KMS-11 (cell line): ENCODE measurements around the gene R3HDM4.

ENCODE experiments used
- H2AFZ ChIP-seq: fragments of 200-600 bp; sonication (generic); 2 replicates; pipeline ENCODE4 v1.6.1; 2016; ENCODE audit warnings: antibody characterized with exemption, mixed run types, low read depth
- H3K27ac ChIP-seq: fragments of 200-600 bp; sonication (generic); 2 replicates; pipeline ENCODE4 v1.6.1; 2016; ENCODE audit warnings: mild to moderate bottlenecking, mixed run types
- H3K27me3 ChIP-seq: fragments of 200-600 bp; sonication (generic); 2 replicates; pipeline ENCODE4 v1.6.1; 2017; ENCODE audit warnings: mild to moderate bottlenecking, low read depth, mixed run types, moderate library complexity; ENCODE audit not compliant: insufficient read depth
- H3K36me3 ChIP-seq: fragments of 200-600 bp; sonication (generic); 2 replicates; pipeline ENCODE4 v1.6.1; 2017; ENCODE audit warnings: mild to moderate bottlenecking, mixed run types; ENCODE audit not compliant: insufficient read depth
- H3K4me1 ChIP-seq: fragments of 200-600 bp; sonication (generic); 2 replicates; pipeline ENCODE4 v1.6.1; 2016; ENCODE audit warnings: mild to moderate bottlenecking, low read depth, mixed run types; ENCODE audit not compliant: poor library complexity, severe bottlenecking
- H3K4me2 ChIP-seq: fragments of 200-600 bp; sonication (generic); 2 replicates; pipeline ENCODE4 v1.7.0; 2016; ENCODE audit warnings: mild to moderate bottlenecking, mixed run types
- H3K4me3 ChIP-seq: fragments of 200-600 bp; sonication (generic); IDR thresholded peaks from 2 replicates; pipeline ENCODE4 v1.6.1; 2017; ENCODE audit warnings: low read depth, low read length, mixed read lengths; ENCODE audit not compliant: insufficient read depth
- H3K79me2 ChIP-seq: fragments of 200-600 bp; sonication (generic); 2 replicates; pipeline ENCODE4 v1.6.1; 2016; ENCODE audit warnings: low read depth, mixed run types; ENCODE audit not compliant: insufficient read depth
- H3K9ac ChIP-seq: fragments of 200-600 bp; sonication (generic); 2 replicates; pipeline ENCODE4 v1.6.1; 2016; ENCODE audit warnings: mild to moderate bottlenecking, mixed run types
- H4K20me1 ChIP-seq: fragments of 200-600 bp; sonication (generic); 2 replicates; pipeline ENCODE4 v1.6.1; 2016; ENCODE audit warnings: mild to moderate bottlenecking, mixed run types; ENCODE audit not compliant: insufficient read depth
- TF ChIP-seq, protein P1 (sequence below): fragments of 200-600 bp; sonication (generic); conservative IDR thresholded peaks from 2 replicates; pipeline ENCODE4 v1.6.1; 2017; ENCODE audit warnings: low read depth, mild to moderate bottlenecking, antibody characterized with exemption, low read length, moderate library complexity, mixed read lengths

The R3HDM4 gene

DNA sequence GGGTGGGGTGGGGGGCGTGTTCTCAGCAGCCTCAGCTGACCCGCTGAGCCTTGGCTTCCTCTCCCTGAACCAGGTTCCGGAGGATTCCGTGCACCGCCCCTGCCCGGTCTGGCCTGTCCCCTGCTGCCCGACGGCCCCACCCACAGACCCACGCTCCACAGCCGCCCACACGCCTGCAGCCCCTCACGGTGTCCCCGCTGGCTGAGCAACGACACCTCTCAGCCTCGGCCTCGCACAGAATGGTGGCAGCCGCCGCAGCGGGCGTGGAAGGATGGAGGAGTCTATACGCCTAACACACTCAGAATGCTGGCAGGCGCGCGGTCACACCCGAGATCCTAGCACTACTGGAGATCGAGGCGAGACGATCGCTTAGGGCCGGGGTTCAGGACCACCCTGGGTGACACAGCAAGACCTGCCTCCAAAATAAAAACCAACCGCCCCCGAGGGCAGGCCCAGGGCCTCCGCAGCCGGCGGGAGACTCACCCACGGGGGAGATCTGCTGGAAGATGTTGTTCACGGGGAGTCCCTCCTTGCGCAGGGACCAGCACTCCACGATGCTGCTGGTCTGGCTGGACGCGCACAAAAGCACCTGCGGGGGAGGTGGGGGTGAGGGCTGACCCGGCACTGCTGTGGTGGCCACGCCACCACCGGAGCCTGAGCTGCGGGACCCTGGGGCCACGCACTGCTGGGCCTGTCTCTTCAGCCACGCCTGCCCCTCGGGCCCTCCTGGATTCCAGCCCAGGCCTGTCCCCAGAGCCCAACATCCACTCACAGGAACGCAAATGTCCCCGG, 28.4 kb downstream of the R3HDM4 start:
- H3K79me2 ChIP-seq, result no peaks in the 10 kb centered on the region
- no peaks in the 10 kb centered on the region for H3K4me1 ChIP-seq
- no peaks in the 10 kb centered on the region for H4K20me1 ChIP-seq
- TF ChIP-seq, protein P1, sequence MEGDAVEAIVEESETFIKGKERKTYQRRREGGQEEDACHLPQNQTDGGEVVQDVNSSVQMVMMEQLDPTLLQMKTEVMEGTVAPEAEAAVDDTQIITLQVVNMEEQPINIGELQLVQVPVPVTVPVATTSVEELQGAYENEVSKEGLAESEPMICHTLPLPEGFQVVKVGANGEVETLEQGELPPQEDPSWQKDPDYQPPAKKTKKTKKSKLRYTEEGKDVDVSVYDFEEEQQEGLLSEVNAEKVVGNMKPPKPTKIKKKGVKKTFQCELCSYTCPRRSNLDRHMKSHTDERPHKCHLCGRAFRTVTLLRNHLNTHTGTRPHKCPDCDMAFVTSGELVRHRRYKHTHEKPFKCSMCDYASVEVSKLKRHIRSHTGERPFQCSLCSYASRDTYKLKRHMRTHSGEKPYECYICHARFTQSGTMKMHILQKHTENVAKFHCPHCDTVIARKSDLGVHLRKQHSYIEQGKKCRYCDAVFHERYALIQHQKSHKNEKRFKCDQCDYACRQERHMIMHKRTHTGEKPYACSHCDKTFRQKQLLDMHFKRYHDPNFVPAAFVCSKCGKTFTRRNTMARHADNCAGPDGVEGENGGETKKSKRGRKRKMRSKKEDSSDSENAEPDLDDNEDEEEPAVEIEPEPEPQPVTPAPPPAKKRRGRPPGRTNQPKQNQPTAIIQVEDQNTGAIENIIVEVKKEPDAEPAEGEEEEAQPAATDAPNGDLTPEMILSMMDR, result no peak
- H3K4me2 ChIP-seq, result no peak overlapping the region
- no peaks in the 10 kb centered on the region for H3K27me3 ChIP-seq
- no peak overlapping the region for H2AFZ ChIP-seq
- H3K9ac ChIP-seq, result no peak overlapping the region
- no peak overlapping the region for H3K4me3 ChIP-seq
- no peaks in the 10 kb centered on the region for H3K36me3 ChIP-seq
- H3K27ac ChIP-seq, result no peak overlapping the region

DNA sequence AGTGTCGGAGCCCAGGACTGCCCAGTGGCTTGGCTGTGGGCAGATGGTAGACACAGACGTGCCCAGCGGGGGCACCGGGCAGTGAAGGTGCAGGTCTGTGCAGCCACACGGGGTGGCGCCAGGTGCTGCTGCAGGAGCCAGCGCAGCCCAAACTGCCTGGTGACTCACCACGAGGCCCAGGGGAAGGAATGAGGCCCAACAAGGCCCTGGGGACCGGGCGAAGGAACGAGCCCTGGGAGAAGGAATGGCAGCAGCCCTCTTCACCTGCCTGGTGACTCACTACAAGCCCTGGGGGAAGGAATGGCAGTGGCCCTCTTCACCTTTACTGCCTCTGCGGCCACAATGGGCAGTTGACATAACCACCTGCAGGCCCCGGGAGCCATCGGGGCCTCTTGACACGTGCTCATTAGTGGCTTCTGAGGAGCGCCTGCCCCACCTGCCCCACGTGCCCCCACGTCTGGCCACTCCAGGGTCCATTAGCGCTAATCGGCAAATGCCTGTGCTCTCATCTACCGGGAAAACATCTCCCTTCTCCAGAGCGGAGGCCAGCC, 29.3 kb downstream of the R3HDM4 start:
- H4K20me1 ChIP-seq, result no peaks in the 10 kb centered on the region
- no peak overlapping the region for H3K4me2 ChIP-seq
- no peak overlapping the region for H3K4me3 ChIP-seq
- H2AFZ ChIP-seq, result no peak overlapping the region
- no peaks in the 10 kb centered on the region for H3K27me3 ChIP-seq
- no peak overlapping the region for H3K9ac ChIP-seq
- H3K36me3 ChIP-seq, result no peaks in the 10 kb centered on the region
- no peak overlapping the region for H3K27ac ChIP-seq
- TF ChIP-seq, protein P1, result no peak
- no peaks in the 10 kb centered on the region for H3K4me1 ChIP-seq
- no peaks in the 10 kb centered on the region for H3K79me2 ChIP-seq

DNA sequence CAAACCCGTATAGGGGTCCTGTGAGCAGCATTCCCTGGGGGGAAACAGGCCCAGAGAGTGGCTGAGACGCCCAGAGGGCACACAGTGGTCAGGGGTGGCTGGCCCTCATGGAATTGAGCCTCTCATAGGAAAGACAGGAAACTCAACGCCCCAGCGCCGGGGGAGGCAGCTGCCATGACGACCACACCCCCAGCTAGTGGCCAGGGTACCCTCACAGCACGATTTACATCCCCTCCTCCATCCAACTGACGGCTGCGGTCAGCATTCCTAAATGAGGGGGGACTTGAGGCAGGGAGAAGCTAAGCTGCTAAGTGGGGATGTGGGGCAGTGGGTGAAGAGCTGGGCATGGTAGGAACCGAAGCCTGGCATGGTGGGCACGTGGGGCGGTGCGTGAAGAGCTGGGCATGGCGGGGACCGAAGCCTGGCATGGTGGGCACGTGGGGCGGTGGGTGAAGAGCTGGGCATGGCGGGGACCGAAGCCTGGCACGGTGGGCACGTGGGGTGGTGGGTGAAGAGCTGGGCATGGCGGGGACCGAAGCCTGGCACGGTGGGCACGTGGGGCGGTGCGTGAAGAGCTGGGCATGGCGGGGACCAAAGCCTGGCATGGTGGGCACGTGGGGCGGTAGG, 30.0 kb downstream of the R3HDM4 start:
- Histone ChIP-seq H3K4me3 (no peak overlapping the region), H3K4me2 (no peak overlapping the region), H3K79me2 (no peaks in the 10 kb centered on the region), H3K4me1 (no peaks in the 10 kb centered on the region), H2AFZ (no peak overlapping the region), H4K20me1 (no peaks in the 10 kb centered on the region), H3K36me3 (no peaks in the 10 kb centered on the region), H3K27me3 (no peaks in the 10 kb centered on the region), H3K27ac (no peak overlapping the region), H3K9ac (no peak overlapping the region)
- TF ChIP-seq, protein P1, result no peak

DNA sequence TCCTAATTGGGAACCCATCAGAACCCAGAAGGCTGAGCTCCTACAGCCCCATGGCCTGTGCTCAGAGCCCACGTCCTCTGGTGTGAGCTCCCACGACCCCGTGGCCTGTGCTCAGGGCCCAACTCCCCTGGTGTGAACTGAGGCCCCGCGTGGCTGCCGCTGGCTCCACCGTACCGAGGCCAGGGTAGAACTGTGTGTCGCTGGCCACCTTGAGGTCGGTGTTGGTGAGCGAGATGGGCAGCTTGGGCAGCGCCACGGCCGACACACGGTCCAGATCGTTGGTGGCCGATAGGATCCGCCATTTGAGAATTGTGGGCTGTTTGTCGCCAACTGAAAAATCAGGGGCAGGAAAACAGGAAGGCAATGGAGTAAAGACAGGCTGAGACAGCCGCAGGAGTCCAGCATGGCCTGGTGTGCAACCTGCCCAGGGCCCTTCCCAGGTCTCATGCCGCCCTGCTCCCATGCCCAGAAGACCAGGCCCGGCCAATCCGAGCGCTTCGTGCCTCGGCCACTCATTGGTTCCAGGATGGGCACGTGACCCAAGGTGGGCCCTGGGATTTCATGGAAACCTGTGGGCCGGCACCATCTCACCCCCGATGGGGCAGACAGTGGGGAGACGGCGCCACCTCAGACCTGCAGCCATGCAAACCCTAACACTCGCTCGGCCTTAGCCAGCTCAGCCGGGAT, 31.5 kb downstream of the R3HDM4 start:
- no peaks in the 10 kb centered on the region for H3K36me3 ChIP-seq

More for the DNA sequence above, 31.5 kb downstream of the R3HDM4 start:
- Histone ChIP-seq H2AFZ (no peak overlapping the region), H3K27me3 (no peaks in the 10 kb centered on the region), H3K4me3 (no peak overlapping the region), H3K4me1 (no peaks in the 10 kb centered on the region), H3K9ac (no peak overlapping the region), H3K4me2 (no peak overlapping the region), H3K27ac (no peak overlapping the region), H4K20me1 (no peaks in the 10 kb centered on the region), H3K79me2 (no peaks in the 10 kb centered on the region)
- TF ChIP-seq, protein P1, result no peak
